ENCODE data around the gene GNA12.

DNA sequence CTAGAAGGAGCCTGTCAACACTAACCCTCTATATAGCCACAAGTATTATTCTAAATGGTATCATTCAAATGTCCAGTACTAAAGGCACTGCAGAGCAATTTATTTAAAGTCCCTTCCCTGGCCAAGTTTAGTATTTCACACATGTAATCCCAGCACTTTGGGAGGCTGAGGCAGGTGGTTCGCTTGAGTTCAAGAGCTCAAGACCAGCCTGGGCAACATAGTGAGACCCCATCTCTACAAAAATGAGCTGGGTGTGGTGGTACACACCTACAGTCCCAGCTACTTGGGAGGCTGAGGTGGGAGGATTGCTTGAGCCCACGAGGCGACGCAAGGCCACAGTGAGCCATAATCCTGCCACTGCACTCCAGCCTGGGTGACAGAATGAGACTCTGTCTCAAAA lies 3.6 kb downstream of the GNA12 start:
- TF ChIP-seq SIN3A (IDR thresholded peaks at IDR 0.05; ENCODE audit: borderline replicate concordance, insufficient read depth, low read length) (no peak), POLR2AphosphoS5 (IDR thresholded peaks at IDR 0.05; ENCODE audit: low read depth, low read length) (no peak), TAF1 (IDR thresholded peaks at IDR 0.05; ENCODE audit: borderline replicate concordance, insufficient read depth, low read length) (no peak)
- TF ChIP-seq, protein P1, sequence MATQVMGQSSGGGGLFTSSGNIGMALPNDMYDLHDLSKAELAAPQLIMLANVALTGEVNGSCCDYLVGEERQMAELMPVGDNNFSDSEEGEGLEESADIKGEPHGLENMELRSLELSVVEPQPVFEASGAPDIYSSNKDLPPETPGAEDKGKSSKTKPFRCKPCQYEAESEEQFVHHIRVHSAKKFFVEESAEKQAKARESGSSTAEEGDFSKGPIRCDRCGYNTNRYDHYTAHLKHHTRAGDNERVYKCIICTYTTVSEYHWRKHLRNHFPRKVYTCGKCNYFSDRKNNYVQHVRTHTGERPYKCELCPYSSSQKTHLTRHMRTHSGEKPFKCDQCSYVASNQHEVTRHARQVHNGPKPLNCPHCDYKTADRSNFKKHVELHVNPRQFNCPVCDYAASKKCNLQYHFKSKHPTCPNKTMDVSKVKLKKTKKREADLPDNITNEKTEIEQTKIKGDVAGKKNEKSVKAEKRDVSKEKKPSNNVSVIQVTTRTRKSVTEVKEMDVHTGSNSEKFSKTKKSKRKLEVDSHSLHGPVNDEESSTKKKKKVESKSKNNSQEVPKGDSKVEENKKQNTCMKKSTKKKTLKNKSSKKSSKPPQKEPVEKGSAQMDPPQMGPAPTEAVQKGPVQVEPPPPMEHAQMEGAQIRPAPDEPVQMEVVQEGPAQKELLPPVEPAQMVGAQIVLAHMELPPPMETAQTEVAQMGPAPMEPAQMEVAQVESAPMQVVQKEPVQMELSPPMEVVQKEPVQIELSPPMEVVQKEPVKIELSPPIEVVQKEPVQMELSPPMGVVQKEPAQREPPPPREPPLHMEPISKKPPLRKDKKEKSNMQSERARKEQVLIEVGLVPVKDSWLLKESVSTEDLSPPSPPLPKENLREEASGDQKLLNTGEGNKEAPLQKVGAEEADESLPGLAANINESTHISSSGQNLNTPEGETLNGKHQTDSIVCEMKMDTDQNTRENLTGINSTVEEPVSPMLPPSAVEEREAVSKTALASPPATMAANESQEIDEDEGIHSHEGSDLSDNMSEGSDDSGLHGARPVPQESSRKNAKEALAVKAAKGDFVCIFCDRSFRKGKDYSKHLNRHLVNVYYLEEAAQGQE (IDR thresholded peaks at IDR 0.05; ENCODE audit: insufficient read depth in 1 of 2, low read depth in 2 of 2, low read length in 2 of 2): no peak

Data from PFSK-1 (cell line).